NT2/D1 (cell line): ENCODE measurements around the gene LY6G5B.

Source experiments
- YY1 ChIP-seq: IDR thresholded peaks from 2 replicates; pipeline ENCODE4 v1.6.1; 2011; ENCODE audit not compliant: insufficient read length, insufficient read depth
- ZNF274 ChIP-seq: IDR thresholded peaks from 2 replicates; pipeline ENCODE4 v1.6.1; 2011; ENCODE audit warnings: mild to moderate bottlenecking, low read depth, low read length

DNA sequence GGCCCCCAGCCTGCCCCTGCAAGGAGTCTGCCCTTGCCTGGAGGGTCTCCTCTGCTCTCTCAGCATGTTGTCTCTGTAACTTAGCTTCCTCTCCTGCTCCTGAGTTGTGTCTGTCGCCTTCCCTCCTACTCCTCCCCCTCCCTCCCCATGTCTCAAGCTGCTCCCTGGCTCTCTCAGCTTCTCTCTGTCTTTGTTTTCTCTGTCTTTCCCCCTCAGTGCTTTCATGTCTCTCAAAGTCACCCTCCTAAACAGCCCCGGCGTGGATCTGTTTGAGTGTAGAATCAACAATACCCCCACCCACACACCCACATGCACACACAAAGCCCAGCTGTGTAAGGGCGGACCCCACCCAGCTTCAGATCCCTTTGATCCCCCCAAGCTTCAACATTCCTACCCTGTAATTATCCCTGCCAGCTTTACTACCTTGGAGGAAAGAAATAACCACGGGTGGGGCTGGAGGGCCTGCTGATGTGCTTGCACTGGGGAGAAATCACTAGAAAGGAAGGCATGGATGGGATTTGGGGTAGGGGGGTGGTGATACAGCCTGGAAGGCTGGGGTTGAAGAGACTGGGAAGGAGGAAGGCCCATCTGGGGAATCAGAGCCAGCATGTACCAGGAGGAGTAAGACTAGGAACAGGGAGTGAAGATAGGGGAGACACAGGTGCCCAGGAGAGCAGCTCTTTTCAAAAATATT lies 44.4 kb downstream of the LY6G5B start:
- TF ChIP-seq YY1 (no peak), ZNF274 (no peak)
